ENCODE measurements around the gene GALK1. TPM values are rescaled to one million over a fixed set of nuclear protein-coding genes. Genes with fewer than 3 reads are reported as not detected.

The GALK1 gene
- total RNA-seq, 2 experiments from 2014 or later = 43.4 to 50.7 TPM

DNA sequence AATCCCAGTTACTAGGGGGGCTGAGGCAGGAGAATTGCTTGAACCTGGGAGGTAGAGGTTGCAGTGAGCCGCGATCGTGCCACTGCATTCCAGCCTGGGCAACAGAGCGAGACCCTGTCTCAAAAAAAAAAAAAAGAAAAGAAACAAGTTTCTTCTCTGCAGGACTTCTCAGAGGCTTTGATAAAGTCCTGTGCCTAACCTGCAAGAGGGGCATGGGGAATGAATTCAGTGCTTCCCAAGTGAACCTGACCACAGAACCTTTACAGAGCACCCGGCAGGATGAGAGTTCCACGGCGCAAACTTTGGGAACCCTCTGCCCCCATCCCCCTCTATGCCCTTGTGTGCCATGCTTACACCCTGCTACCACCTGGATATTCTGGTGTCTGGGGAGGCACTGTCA is 25.8 kb downstream of the GALK1 start:
- H3K4me1 Mint-ChIP-seq (ENCODE audit: low read depth) = peaks cover 6% of the 10 kb centered on the region
- POLR2A ChIA-PET = no interaction called here
- no peak for TF ChIP-seq CTCF (IDR thresholded peaks at IDR 0.05)

DNA sequence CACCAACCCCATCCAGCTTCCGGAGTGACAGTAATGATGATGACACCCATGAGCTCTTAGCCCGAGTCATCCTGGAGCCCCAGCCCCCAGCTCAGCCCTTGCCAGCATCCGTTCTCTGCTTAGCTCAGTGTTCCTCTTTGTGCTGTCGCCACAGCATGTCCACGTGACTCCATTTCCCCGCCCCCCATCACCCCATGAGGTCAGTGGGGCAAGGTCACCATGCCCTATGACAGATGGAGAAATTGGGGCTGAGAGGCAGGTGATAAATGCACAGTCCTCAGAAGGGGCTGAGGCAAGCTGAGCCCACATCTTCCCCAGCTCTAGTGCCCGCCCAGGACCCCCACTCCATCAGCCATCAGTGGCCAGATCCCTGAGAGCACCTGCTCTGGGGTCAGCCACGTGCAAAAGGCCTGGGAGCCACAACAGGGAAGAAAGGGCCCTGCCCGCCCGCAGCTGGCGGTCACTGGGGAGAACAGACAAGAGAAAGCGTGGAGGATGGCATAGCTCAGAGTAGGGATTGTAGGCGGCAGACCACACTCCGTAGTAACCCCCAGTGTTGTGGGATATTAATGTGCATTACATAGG is 26.7 kb downstream of the GALK1 start:
- Mint-ChIP-seq H3K36me3 (ENCODE audit: low read depth) (no peaks in the 10 kb centered on the region), H3K27me3 (peaks cover 2% of the 10 kb centered on the region), H3K27ac (peak overlapping the region; percentile 65), H3K4me3 (no peak overlapping the region), H3K4me1 (ENCODE audit: low read depth) (peaks cover 6% of the 10 kb centered on the region), H3K9me3 (no peaks in the 10 kb centered on the region)
- TF ChIP-seq CTCF (IDR thresholded peaks at IDR 0.05) = no peak
- peak; percentile 74 for DNase-seq
- ChIA-PET CTCF (interaction anchor here (0.6 to 22.4 kb wide), 6 partner anchors 11 to 137 kb away, joined by 3 to 217 read pairs (median 4); partner anchors contain the start of gene SMIM5), POLR2A (interaction anchor here (1.0 kb wide), 1 partner anchor 40 kb away, joined by 3 read pairs; no protein-coding TSS in a partner anchor)
- ATAC-seq = peak; percentile 95
- intact Hi-C loops (cut with micrococcal nuclease) = no loop called here

More for the DNA sequence above, 25.8 kb downstream of the GALK1 start:
- Mint-ChIP-seq H3K36me3 (ENCODE audit: low read depth) (no peaks in the 10 kb centered on the region), H3K9me3 (no peaks in the 10 kb centered on the region), H3K27me3 (peaks cover 2% of the 10 kb centered on the region), H3K27ac (no peak overlapping the region), H3K4me3 (no peak overlapping the region)
- no peak for ATAC-seq
- no peak for DNase-seq
- CTCF ChIA-PET = interaction anchor here (1.5 to 22.4 kb wide), 3 partner anchors 10 to 106 kb away, joined by 3 to 217 read pairs (median 14); partner anchors contain the start of gene SMIM5
- intact Hi-C loops (cut with micrococcal nuclease) = no loop called here

- POLR2A ChIA-PET = interaction anchor here (1.0 kb wide), 1 partner anchor 41 kb away, joined by 3 read pairs; no protein-coding TSS in a partner anchor
Observed at GRCh38 chr17:75737133-75737962, 27.6 kb downstream of the GALK1 start.

DNA sequence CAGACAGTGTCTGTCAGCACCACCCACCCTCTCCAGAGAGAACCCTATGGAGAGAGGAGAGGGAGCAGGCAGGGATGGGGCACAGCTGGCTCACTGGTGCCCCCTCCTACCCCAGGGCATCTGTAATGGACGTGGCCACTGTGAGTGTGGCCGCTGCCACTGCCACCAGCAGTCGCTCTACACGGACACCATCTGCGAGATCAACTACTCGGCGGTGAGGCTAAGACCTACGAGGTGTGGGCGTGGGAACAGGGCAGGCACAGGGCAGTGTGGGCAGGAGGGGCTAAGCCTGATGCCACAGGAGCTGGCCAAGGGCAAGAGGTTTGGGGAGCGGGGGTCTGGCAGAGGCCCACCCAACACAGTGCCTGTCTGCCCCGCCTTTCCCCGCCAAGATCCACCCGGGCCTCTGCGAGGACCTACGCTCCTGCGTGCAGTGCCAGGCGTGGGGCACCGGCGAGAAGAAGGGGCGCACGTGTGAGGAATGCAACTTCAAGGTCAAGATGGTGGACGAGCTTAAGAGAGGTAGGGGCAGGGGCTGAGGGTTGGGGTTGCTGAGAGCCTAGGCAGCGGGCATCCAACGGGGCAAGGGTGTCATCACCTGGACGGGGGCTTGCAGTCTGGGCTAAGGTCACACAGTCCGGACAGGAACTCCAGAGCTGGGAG is 28.7 kb downstream of the GALK1 start:
- POLR2A ChIA-PET = no interaction called here

More at GRCh38 chr17:75737133-75737962, 27.6 kb downstream of the GALK1 start:
- H3K9me3 Mint-ChIP-seq = no peaks in the 10 kb centered on the region
- no peak overlapping the region for H3K4me3 Mint-ChIP-seq
- DNase-seq = no peak
- H3K36me3 Mint-ChIP-seq (ENCODE audit: low read depth) = no peaks in the 10 kb centered on the region
- CTCF ChIA-PET = interaction anchor here (0.6 to 22.4 kb wide), 6 partner anchors 12 to 136 kb away, joined by 3 to 217 read pairs (median 4); partner anchors contain the start of gene SMIM5
- H3K27me3 Mint-ChIP-seq = peaks cover 2% of the 10 kb centered on the region
- H3K4me1 Mint-ChIP-seq (ENCODE audit: low read depth) = peaks cover 6% of the 10 kb centered on the region
- no peak for ATAC-seq
- intact Hi-C loops (cut with micrococcal nuclease) = no loop called here
- TF ChIP-seq CTCF (IDR thresholded peaks at IDR 0.05) = no peak
- H3K27ac Mint-ChIP-seq = no peak overlapping the region

More for the DNA sequence above, 28.7 kb downstream of the GALK1 start:
- TF ChIP-seq CTCF (IDR thresholded peaks at IDR 0.05) = no peak
- DNase-seq (no peak), ATAC-seq (no peak)
- Mint-ChIP-seq H3K27me3 (peaks cover 2% of the 10 kb centered on the region), H3K4me1 (ENCODE audit: low read depth) (peaks cover 6% of the 10 kb centered on the region), H3K4me3 (no peak overlapping the region), H3K9me3 (no peaks in the 10 kb centered on the region), H3K27ac (no peak overlapping the region), H3K36me3 (ENCODE audit: low read depth) (no peaks in the 10 kb centered on the region)
- CTCF ChIA-PET = interaction anchor here (2.2 to 22.4 kb wide), 3 partner anchors 13 to 103 kb away, joined by 6 to 217 read pairs (median 14); partner anchors contain the start of gene SMIM5
- intact Hi-C loops (cut with micrococcal nuclease) = no loop called here

Data from activated CD8-positive, alpha-beta T cell treated with anti-CD3 and anti-CD28 coated beads for 36 hours (primary cell).